Measurements from ENCODE around the gene CTPS2. TPM values are rescaled to one million over a fixed set of nuclear protein-coding genes. Genes with fewer than 3 reads are reported as not detected.

Gene CTPS2
- total RNA-seq, 6 experiments from 2014 or later = 5.1 to 7.3 (median 6.5) TPM

GRCh38 chrX:16711219-16711811 lies 1.2 kb downstream of the CTPS2 start:
- no peaks in the 10 kb centered on the region for H3K36me3 Mint-ChIP-seq (ENCODE audit: low read depth)
- no peaks in the 10 kb centered on the region for H3K9me3 Mint-ChIP-seq
- H3K27me3 Mint-ChIP-seq (ENCODE audit: insufficient read depth) = no peaks in the 10 kb centered on the region; the same call in 1 of the 2 replicates
- H3K4me1 Mint-ChIP-seq (ENCODE audit: low read depth) = peaks cover 7% of the 10 kb centered on the region
- H3K4me3 Mint-ChIP-seq = peak overlapping the region; percentile 87
- TF ChIP-seq CTCF (IDR thresholded peaks at IDR 0.05) = no peak
- DNase-seq = no peak
- peak overlapping the region; percentile 42; the same call in 1 of the 2 replicates for H3K27ac Mint-ChIP-seq

GRCh38 chrX:16708016-16708415 lies 4.5 kb downstream of the CTPS2 start:
- TF ChIP-seq CTCF (IDR thresholded peaks at IDR 0.05) = no peak
- no peak for DNase-seq
- H3K4me1 Mint-ChIP-seq (ENCODE audit: low read depth) = peaks cover 7% of the 10 kb centered on the region
- H3K9me3 Mint-ChIP-seq = no peaks in the 10 kb centered on the region
- H3K27me3 Mint-ChIP-seq (ENCODE audit: insufficient read depth) = no peaks in the 10 kb centered on the region; the same call in 1 of the 2 replicates
- H3K36me3 Mint-ChIP-seq (ENCODE audit: low read depth) = no peaks in the 10 kb centered on the region
- H3K27ac Mint-ChIP-seq = no peak overlapping the region
- no peak overlapping the region for H3K4me3 Mint-ChIP-seq

- no peaks in the 10 kb centered on the region for H3K36me3 Mint-ChIP-seq (ENCODE audit: low read depth)
- H3K27me3 Mint-ChIP-seq (ENCODE audit: insufficient read depth) = no peaks in the 10 kb centered on the region
Measured at GRCh38 chrX:16705370-16705769, 7.1 kb downstream of the CTPS2 start.

GRCh38 chrX:16702700-16703599 lies 9.5 kb downstream of the CTPS2 start:
- Mint-ChIP-seq H3K27ac (no peak overlapping the region), H3K36me3 (ENCODE audit: low read depth) (no peaks in the 10 kb centered on the region), H3K4me1 (ENCODE audit: low read depth) (no peaks in the 10 kb centered on the region), H3K27me3 (ENCODE audit: insufficient read depth) (no peaks in the 10 kb centered on the region), H3K9me3 (no peaks in the 10 kb centered on the region), H3K4me3 (no peak overlapping the region)
- DNase-seq = no peak
- no peak for TF ChIP-seq CTCF (IDR thresholded peaks at IDR 0.05)

More at GRCh38 chrX:16705370-16705769, 7.1 kb downstream of the CTPS2 start:
- no peak for DNase-seq
- Mint-ChIP-seq H3K9me3 (no peaks in the 10 kb centered on the region), H3K27ac (no peak overlapping the region), H3K4me3 (no peak overlapping the region), H3K4me1 (ENCODE audit: low read depth) (no peaks in the 10 kb centered on the region)
- TF ChIP-seq CTCF (IDR thresholded peaks at IDR 0.05) = no peak

- no peaks in the 10 kb centered on the region for H3K4me1 Mint-ChIP-seq (ENCODE audit: low read depth)
- TF ChIP-seq CTCF (IDR thresholded peaks at IDR 0.05) = no peak
- DNase-seq = no peak
- no peaks in the 10 kb centered on the region for H3K27me3 Mint-ChIP-seq (ENCODE audit: insufficient read depth)
- H3K4me3 Mint-ChIP-seq = no peak overlapping the region
- H3K27ac Mint-ChIP-seq = no peak overlapping the region
- H3K36me3 Mint-ChIP-seq (ENCODE audit: low read depth) = no peaks in the 10 kb centered on the region
- no peaks in the 10 kb centered on the region for H3K9me3 Mint-ChIP-seq
Measured at GRCh38 chrX:16700734-16701133, 11.7 kb downstream of the CTPS2 start.

All from HFFc6 (cell line).